ACC112 (cell line): ENCODE results near the gene DENND1A.

ENCODE experiments used
- H2AFZ ChIP-seq: fragments of 200-600 bp; sonication (generic); one replicate; pipeline ENCODE4 v1.6.0; 2017; ENCODE audit warnings: antibody characterized with exemption, low read length; ENCODE audit not compliant: unreplicated experiment
- H3K27ac ChIP-seq: fragments of 200-600 bp; sonication (generic); 2 replicates; pipeline ENCODE4 v1.5.1; 2014; ENCODE audit warnings: low read depth, mild to moderate bottlenecking, antibody characterized with exemption, low read length, moderate library complexity
- H3K27me3 ChIP-seq: fragments of 200-600 bp; sonication (generic); 2 replicates; pipeline ENCODE4 v1.6.1; 2014; ENCODE audit warnings: mild to moderate bottlenecking, antibody characterized with exemption, low read length, moderate library complexity, mixed read lengths; ENCODE audit not compliant: insufficient read depth
- H3K36me3 ChIP-seq: fragments of 200-600 bp; sonication (generic); 2 replicates; pipeline ENCODE4 v1.6.1; 2016; ENCODE audit warnings: mild to moderate bottlenecking, antibody characterized with exemption, low read length, moderate library complexity, mixed read lengths; ENCODE audit not compliant: insufficient read depth
- H3K4me1 ChIP-seq: fragments of 200-600 bp; sonication (generic); one replicate; pipeline ENCODE4 v1.6.1; 2016; ENCODE audit warnings: low read length, mixed read lengths; ENCODE audit not compliant: insufficient read depth, unreplicated experiment, control insufficient read depth
- H3K4me3 ChIP-seq: fragments of 200-600 bp; sonication (generic); 2 replicates; pipeline ENCODE4 v1.5.1; 2014; ENCODE audit warnings: mild to moderate bottlenecking, low read depth, low read length
- H3K79me2 ChIP-seq: fragments of 200-600 bp; sonication (generic); one replicate; pipeline ENCODE4 v1.6.0; 2016; ENCODE audit warnings: low read length; ENCODE audit not compliant: control insufficient read depth, unreplicated experiment, insufficient read depth

Gene DENND1A

DNA sequence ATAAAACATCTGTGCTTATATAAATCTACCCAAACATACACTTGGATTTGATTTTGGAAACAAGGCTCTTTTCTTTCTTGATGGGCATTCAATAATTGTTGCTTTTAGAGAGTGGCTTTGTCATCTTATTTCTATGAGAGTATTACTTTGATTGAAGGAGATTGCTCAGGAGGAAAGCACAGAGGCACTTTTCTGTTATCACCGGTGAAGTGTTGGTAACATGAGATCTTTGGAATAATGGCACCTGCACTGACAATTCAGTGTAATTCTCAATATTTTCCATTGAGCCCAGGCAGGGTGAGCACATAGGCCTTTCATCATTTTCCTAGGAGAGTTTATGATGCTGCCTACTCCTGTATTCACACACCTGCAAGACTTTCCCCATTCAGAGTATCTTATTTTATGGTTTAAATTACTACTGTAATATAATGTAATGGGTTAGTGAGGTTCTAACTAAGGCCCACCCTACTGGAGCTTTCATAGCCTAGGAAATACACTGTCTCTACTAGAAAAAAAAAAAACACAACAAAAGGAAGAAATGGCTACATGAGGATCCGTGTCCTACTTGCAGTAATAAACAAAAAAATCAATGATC lies 244.3 kb downstream of the DENND1A start:
- Histone ChIP-seq H3K4me1 (no peaks in the 10 kb centered on the region), H3K79me2 (no peaks in the 10 kb centered on the region), H3K27me3 (no peaks in the 10 kb centered on the region), H2AFZ (no peak overlapping the region), H3K36me3 (no peaks in the 10 kb centered on the region), H3K4me3 (no peak overlapping the region), H3K27ac (no peak overlapping the region)

DNA sequence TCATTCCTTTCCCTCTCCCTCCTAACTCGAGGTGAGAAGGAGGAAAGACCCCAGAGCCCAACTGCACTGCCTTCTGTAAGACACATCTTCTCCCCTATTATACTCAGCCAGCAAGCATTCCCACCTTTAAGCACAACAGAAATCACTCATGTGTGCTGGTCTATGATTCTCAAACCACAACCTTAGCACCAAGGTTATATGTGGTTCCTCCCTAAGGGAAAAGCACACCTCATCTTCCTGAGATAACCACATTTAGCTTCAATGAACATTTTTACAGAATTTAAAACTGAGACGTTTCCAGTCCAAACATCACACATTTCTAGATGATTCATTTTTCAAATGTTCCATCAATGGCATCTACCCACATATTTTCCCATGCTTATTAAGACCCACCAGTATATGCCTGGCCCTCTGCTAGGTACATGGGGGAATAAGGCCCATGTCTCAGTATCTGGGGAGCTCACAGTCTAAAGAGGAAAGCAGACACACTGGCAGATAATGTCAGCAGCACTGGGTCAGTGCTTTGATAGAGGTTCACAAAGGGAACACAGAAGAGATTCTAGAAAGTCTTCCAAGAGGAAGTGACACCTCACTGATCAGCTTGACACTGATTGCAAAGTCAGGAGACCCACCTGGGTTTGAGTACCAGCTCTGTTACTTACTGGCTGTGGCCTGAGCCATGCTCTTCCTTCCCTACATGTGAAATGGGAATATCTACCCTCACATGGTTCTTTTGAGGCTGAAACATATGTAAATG lies 245.4 kb downstream of the DENND1A start:
- no peaks in the 10 kb centered on the region for H3K79me2 ChIP-seq
- no peaks in the 10 kb centered on the region for H3K27me3 ChIP-seq
- no peaks in the 10 kb centered on the region for H3K36me3 ChIP-seq
- no peak overlapping the region for H3K4me3 ChIP-seq
- H3K27ac ChIP-seq = no peak overlapping the region
- no peaks in the 10 kb centered on the region for H3K4me1 ChIP-seq
- H2AFZ ChIP-seq = no peak overlapping the region

DNA sequence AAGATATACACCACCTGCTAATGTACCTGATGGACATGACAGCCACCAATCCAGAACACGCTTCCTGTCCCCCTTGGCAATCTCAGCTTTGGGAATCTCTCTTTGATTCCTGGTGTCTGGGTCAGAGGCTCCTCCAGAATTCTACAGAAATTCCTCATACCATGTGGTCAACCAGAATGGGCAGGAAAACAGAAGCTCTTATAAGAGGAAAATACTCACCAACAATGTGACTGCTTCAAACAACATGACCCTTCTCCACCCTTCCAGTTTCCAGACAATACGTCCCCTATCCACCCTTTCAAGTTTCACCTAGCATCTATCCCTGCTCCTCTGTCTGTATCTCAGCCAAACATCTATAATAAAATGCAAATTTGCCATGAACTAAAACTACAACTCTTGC lies 247.2 kb downstream of the DENND1A start:
- Histone ChIP-seq H3K4me3 (no peak overlapping the region), H3K36me3 (no peaks in the 10 kb centered on the region), H3K79me2 (no peaks in the 10 kb centered on the region), H3K4me1 (no peaks in the 10 kb centered on the region), H3K27me3 (no peaks in the 10 kb centered on the region), H2AFZ (no peak overlapping the region), H3K27ac (no peak overlapping the region)

DNA sequence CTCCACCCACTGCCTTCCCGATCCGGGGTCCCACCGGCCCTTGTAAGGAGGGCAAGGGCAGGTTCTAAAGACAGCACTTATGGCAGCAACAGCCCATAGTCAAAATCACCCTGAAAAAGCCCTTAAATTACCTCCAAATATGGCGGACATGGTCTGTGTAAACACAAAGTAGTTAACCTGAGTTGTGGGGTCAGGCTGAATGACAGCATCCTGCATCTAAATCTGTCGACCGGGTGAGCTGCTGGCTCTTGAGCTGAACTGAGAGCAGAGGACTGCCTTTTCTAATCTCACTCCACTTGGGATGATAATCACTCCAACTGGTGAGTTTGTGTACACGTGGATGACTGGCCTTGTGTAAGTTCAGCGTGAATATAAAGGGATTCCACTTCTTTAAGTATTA lies 249.6 kb downstream of the DENND1A start:
- H3K27ac ChIP-seq = no peak overlapping the region

DNA sequence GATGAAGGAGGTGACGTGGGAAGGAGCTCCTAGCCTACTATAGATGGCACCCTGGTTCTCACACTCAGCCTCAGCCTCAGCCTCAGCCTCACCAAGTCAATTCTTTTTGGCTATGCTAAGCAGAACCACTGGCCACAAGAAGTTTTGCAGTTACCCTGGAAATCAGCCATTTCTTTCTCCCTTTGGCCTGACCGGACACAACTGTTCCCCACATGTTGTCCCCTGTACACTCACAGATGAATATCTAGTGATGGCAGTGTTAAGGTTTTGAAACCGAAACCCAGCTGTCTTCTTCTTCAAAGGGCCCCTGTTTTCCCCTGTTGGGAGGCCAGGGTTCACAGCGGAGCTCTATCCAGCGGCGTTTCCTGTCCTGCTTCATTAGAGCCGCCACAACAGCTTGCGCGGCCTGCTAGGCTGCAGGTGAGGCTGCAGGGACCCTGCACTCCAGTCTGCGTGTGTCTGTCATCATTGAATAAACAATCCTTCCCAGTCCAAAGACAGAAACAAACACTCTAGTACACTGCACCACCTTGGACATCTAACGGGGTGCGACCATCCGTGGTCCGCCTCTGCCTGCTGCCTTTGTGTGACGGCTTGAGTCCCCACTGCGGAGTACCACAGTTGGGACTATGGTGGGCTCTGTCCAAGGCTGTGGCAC lies 250.5 kb downstream of the DENND1A start:
- no peak overlapping the region for H3K27ac ChIP-seq
- H3K36me3 ChIP-seq = no peaks in the 10 kb centered on the region
- H3K4me3 ChIP-seq = no peak overlapping the region
- no peaks in the 10 kb centered on the region for H3K4me1 ChIP-seq
- no peak overlapping the region for H2AFZ ChIP-seq
- no peaks in the 10 kb centered on the region for H3K27me3 ChIP-seq
- H3K79me2 ChIP-seq = no peaks in the 10 kb centered on the region

More for the DNA sequence above, 249.6 kb downstream of the DENND1A start:
- H3K79me2 ChIP-seq = no peaks in the 10 kb centered on the region
- no peaks in the 10 kb centered on the region for H3K4me1 ChIP-seq
- H3K27me3 ChIP-seq = no peaks in the 10 kb centered on the region
- no peak overlapping the region for H2AFZ ChIP-seq
- H3K4me3 ChIP-seq = no peak overlapping the region
- H3K36me3 ChIP-seq = no peaks in the 10 kb centered on the region

DNA sequence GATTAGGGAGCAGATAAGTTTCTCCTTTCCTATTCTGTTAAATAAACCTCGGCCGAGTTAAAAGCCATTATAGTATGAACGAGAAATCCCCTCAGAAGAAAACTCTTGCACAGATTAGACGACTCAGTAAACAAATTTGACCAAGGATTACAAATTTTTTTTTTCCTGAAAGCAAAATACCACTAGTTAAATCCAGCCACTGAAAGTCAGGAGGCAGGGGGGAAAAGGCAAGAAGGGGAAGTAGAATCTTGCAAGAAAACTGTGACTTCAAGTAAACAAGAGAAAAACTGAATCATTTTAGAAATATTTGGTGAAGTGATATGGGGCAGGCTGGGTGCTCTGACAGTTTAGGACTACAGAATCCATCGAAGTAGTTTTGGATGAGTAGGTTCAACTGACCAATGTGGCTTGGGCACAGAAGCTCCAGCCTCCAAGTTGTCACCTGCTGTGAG lies 251.0 kb downstream of the DENND1A start:
- Histone ChIP-seq H3K36me3 (no peaks in the 10 kb centered on the region), H3K4me1 (no peaks in the 10 kb centered on the region), H2AFZ (no peak overlapping the region), H3K27ac (no peak overlapping the region), H3K79me2 (no peaks in the 10 kb centered on the region), H3K4me3 (no peak overlapping the region), H3K27me3 (no peaks in the 10 kb centered on the region)

DNA sequence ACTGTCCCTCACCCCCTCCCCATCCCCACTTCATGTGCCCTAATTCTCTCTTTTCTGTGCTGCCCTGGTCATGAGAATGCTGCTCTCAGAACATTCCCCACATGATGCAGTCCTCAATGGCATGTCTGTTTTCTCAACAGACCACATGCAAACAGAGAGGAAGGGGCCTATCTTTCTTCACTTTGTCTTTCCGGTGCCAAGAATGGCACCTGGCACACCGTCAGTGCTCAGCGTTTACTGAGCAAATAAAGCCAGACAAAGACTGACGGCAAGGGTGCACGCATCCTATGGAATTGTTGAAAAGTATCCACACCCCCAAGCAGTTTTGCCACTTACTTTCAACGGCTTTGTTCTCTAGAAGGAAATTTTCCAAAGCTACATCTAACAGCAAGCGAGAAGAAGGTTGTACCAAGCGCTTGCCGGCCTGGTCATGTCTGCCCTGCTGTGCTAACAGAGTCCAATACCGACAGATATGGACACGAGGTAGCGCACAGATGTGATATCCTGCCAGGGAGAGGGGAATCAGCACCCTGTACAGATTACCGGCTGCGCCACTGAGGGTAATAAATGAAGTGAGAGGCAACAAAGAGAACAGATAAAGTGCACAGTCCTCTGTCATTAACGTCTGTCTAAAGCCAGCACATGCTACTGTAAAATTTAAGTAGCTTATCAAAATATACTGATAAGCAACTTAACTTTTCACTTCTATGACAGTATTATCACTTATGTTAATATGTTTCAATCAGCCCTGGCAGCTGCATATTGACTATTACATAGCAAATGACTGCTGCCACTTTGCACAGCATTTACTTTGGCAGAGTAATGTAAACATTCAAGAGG lies 251.7 kb downstream of the DENND1A start:
- Histone ChIP-seq H3K79me2 (no peaks in the 10 kb centered on the region), H2AFZ (no peak overlapping the region), H3K4me3 (no peak overlapping the region), H3K36me3 (no peaks in the 10 kb centered on the region), H3K4me1 (no peaks in the 10 kb centered on the region), H3K27ac (no peak overlapping the region), H3K27me3 (no peaks in the 10 kb centered on the region)

DNA sequence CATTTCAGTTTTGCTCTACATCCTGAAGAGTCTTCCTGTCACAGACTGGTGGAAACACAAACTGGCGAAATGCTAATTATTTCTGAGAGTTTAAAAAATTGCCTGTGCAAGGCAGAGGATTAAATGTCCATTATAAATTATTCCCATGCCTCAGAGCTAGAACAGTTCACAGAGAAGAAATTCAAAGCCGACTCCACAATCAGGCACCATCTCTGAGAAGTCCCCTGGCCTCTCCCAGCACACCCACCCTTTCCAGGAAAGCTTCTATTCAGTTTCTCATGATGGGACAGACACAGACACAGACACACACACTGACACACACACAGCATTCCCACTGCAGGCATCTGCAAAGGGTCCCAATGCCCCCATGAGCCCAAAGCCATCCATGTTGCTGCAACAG lies 253.1 kb downstream of the DENND1A start:
- H3K27me3 ChIP-seq = no peaks in the 10 kb centered on the region
- H3K27ac ChIP-seq = no peak overlapping the region
- no peaks in the 10 kb centered on the region for H3K4me1 ChIP-seq
- no peak overlapping the region for H2AFZ ChIP-seq
- no peaks in the 10 kb centered on the region for H3K79me2 ChIP-seq
- H3K4me3 ChIP-seq = no peak overlapping the region
- H3K36me3 ChIP-seq = no peaks in the 10 kb centered on the region

DNA sequence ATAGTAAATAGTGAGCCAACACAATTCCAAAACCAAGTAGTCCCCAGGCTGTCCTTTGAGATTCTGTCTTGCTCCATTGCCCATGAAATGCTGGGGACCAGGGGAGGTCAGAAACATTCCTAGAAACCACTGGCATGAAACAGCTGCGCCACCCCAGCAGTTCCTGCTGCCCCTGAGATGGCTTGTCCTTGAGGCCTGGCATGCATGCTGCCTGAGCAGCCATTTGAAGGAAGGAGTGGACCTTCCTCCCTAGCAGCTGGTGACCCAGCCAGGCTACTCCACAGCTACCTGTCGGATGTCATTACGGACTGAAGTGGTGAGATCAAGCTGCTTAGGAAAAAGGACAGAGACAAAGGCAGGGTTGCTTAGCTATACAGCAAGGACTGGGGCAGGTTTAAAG lies 260.6 kb downstream of the DENND1A start:
- no peaks in the 10 kb centered on the region for H3K27me3 ChIP-seq
- peaks cover 7% of the 10 kb centered on the region; the same call in 1 of the 2 replicates for H3K36me3 ChIP-seq
- H3K27ac ChIP-seq = no peak overlapping the region
- H3K4me1 ChIP-seq = no peaks in the 10 kb centered on the region
- no peaks in the 10 kb centered on the region for H3K79me2 ChIP-seq
- H3K4me3 ChIP-seq = no peak overlapping the region
- no peak overlapping the region for H2AFZ ChIP-seq

DNA sequence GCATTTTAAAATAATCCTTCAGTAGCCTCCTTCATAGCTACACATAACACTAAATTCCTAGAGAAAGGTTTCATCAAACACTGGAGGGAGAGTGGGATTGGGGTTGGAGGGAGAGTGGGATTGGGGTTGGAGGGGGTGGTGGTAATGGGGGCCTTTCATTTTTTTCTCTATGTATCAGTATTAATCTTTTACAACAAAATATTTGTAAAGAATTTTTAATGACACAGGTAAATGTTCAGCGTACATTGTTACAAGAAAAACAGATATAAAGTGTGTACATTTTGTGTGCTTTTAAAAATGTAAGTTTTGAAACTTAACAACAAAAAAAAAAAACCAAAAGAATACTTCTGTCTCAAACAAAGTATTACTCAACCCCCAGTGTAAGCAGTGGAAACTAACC lies 266.4 kb downstream of the DENND1A start:
- Histone ChIP-seq H3K79me2 (no peaks in the 10 kb centered on the region), H2AFZ (no peak overlapping the region), H3K27ac (no peak overlapping the region), H3K4me3 (no peak overlapping the region), H3K4me1 (no peaks in the 10 kb centered on the region), H3K36me3 (peaks cover 22% of the 10 kb centered on the region), H3K27me3 (no peaks in the 10 kb centered on the region)
